ENCODE data around the gene ZBTB3. TPM values are rescaled to one million over a fixed set of nuclear protein-coding genes. Genes with fewer than 3 reads are reported as not detected.
A peak's percentile ranks its signal among the peaks of the same experiment; 100 is the strongest.

Gene ZBTB3
- total and polyA plus RNA-seq, 2 of the 13 experiments (the other 11 are each of a cell fraction or from before 2014, with no cell fraction given), result 3.4 to 5.2 TPM

DNA sequence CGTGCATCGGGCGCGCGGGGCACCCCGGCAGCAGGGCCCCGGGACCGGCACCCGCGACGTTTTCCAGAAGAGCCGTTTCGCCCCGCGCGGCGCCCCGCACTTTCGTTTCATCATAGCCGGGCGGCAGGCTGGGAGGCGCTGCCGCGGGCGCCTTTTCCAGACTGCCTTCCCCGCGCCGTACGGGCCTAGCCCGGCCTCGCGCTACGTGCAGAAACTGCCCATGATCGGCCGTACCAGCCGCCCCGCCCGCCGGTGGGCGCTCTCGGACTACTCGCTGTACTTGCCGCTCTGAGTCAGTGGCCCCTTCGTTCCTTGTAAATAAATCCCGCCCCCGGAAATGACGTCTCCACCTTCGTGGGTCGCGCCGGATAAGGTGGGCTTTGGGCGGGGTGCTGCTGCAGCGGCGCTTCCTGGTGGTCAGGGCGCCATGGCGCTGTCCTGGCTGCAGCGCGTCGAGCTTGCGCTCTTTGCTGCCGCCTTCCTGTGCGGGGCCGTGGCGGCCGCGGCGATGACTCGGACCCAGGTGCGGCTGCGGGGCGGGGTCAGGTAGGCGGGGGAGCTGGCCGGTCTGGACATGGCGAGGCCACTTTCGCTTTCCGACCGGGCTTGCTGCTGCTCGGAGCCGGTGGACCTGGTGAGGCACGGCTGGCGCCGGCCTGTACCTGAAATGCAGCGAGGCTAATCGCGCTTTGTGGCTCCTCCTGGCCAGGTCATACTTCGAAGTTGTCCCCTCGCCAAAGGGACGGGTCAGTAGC lies 33.2 kb upstream of the ZBTB3 start, which contains the start of gene TMEM179B (continued):
- TF ChIP-seq STAG1 (CRISPR knock-in tag; IDR thresholded peaks at IDR 0.05) (peak; percentile 57), AKAP8 (CRISPR knock-in tag; IDR thresholded peaks at IDR 0.05) (peak; percentile 99), THRA (CRISPR knock-in tag; IDR thresholded peaks at IDR 0.05; ENCODE audit: borderline replicate concordance) (peak; percentile 38; the same call in 1 of the 2 replicates), TRAFD1 (CRISPR knock-in tag; IDR thresholded peaks at IDR 0.05; ENCODE audit: borderline replicate concordance) (no peak), ZNF800 (CRISPR knock-in tag; IDR thresholded peaks at IDR 0.05) (peak; percentile 83), GTF2F1 (IDR thresholded peaks at IDR 0.05; ENCODE audit: low read length) (no peak), DMAP1 (CRISPR knock-in tag; IDR thresholded peaks at IDR 0.05) (peak; percentile 89), NFAT5 (CRISPR knock-in tag; IDR thresholded peaks at IDR 0.05) (peak; percentile 30; the same call in 1 of the 2 replicates), AGO2 (optimal IDR thresholded peaks at IDR 0.05; ENCODE audit: low read depth, low read length) (peak; percentile 100), ZNF44 (CRISPR knock-in tag; IDR thresholded peaks at IDR 0.05) (peak; percentile 75; the same call in 1 of the 2 replicates), SRSF9 (IDR thresholded peaks at IDR 0.05; ENCODE audit: borderline replicate concordance, insufficient read depth, low read depth, low read length, poor library complexity, severe bottlenecking) (no peak), ZGPAT (CRISPR knock-in tag; IDR thresholded peaks at IDR 0.05) (peak; percentile 95)
- TF ChIP-seq, protein P1, sequence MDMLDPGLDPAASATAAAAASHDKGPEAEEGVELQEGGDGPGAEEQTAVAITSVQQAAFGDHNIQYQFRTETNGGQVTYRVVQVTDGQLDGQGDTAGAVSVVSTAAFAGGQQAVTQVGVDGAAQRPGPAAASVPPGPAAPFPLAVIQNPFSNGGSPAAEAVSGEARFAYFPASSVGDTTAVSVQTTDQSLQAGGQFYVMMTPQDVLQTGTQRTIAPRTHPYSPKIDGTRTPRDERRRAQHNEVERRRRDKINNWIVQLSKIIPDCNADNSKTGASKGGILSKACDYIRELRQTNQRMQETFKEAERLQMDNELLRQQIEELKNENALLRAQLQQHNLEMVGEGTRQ (IDR thresholded peaks at IDR 0.05; ENCODE audit: low read depth, low read length), result no peak
- TF ChIP-seq, protein P1 (CRISPR knock-in tag; IDR thresholded peaks at IDR 0.05; ENCODE audit: borderline replicate concordance), result no peak
